COLO668 (cell line): ENCODE measurements around the gene WSCD2.

ENCODE experiments used
- DNase-seq: peaks from one replicate; lab custom pipeline; 2025; ENCODE audit not compliant: unreplicated experiment; lab: John Stamatoyannopoulos, UW

The WSCD2 gene

GRCh38 chr12:108260039-108260438 lies 131.0 kb downstream of the WSCD2 start:
- DNase-seq, result no peak

- DNase-seq, result no peak
Observed at GRCh38 chr12:108260969-108261368, 131.9 kb downstream of the WSCD2 start.

- DNase-seq, result no peak
Observed at GRCh38 chr12:108265505-108265904, 136.4 kb downstream of the WSCD2 start.

- no peak for DNase-seq
Observed at GRCh38 chr12:108266131-108266530, 137.0 kb downstream of the WSCD2 start.

GRCh38 chr12:108267450-108267849 lies 138.4 kb downstream of the WSCD2 start:
- no peak for DNase-seq

- DNase-seq, result no peak
Observed at GRCh38 chr12:108268397-108268796, 139.3 kb downstream of the WSCD2 start.

GRCh38 chr12:108269224-108269623 lies 140.1 kb downstream of the WSCD2 start:
- no peak for DNase-seq

GRCh38 chr12:108270035-108270848 lies 141.2 kb downstream of the WSCD2 start:
- no peak for DNase-seq

GRCh38 chr12:108270849-108271143 lies 141.7 kb downstream of the WSCD2 start:
- DNase-seq, result no peak

GRCh38 chr12:108271951-108272872 lies 143.1 kb downstream of the WSCD2 start:
- no peak for DNase-seq

GRCh38 chr12:108273217-108273616 lies 144.1 kb downstream of the WSCD2 start:
- DNase-seq, result no peak

- DNase-seq, result no peak
Observed at GRCh38 chr12:108277613-108278012, 148.5 kb downstream of the WSCD2 start.

- DNase-seq, result no peak
Observed at GRCh38 chr12:108282160-108282559, 153.1 kb downstream of the WSCD2 start.

GRCh38 chr12:108282676-108283075 lies 153.6 kb downstream of the WSCD2 start:
- no peak for DNase-seq

GRCh38 chr12:108284163-108284562 lies 155.1 kb downstream of the WSCD2 start:
- no peak for DNase-seq

- no peak for DNase-seq
Observed at GRCh38 chr12:108285016-108285415, 155.9 kb downstream of the WSCD2 start.

- DNase-seq, result no peak
Observed at GRCh38 chr12:108287227-108287626, 158.1 kb downstream of the WSCD2 start.

- DNase-seq, result no peak
Observed at GRCh38 chr12:108289350-108290161, 160.5 kb downstream of the WSCD2 start.

- no peak for DNase-seq
Observed at GRCh38 chr12:108295641-108296040, 166.6 kb downstream of the WSCD2 start.

GRCh38 chr12:108296945-108297344 lies 167.9 kb downstream of the WSCD2 start:
- DNase-seq, result no peak

GRCh38 chr12:108297424-108297823 lies 168.3 kb downstream of the WSCD2 start:
- DNase-seq, result no peak
